ENCODE data around the gene SIAH1.

DNA sequence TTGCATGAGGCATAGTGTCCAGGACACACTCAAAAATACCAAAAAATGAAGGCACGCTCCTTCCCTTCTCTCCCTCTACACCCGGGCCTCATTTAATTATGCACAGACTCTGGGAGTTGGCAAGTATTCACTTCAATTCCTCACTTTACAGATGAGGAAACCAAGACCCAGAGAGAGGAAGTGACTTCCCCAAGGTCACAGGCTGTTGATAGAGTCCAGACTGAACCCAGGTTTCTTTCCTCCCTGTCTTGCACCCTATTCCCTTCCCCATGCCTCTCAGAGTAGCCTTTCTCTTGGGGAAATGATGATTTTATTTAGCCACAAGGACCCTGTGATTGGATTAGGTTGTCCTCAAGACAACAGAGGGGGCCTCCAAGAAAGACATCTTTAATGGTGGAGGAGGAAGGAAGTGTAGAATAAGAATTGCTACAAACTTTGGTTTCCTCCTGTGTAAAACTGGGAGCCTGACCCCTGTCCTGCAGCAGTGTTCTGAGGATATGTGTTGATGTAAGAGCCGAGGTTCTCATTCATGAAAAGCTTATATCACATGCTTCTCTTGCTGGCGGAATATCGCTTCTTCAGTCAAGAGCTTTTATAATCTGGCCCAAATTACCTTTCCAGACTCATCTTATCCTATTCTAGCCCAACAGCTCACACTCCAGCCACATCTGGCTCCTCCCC lies 48.8 kb upstream of the SIAH1 start:
- TF ChIP-seq GATA2 (IDR thresholded peaks at IDR 0.05; ENCODE audit: low read depth, low read length) (no peak), GATA3 (IDR thresholded peaks at IDR 0.05; ENCODE audit: low read depth, low read length) (no peak)

Data from SH-SY5Y (cell line).